Neural crest cell (in vitro differentiated cells): Measurements from ENCODE around the gene AKR7A2. TPM values are rescaled to one million over a fixed set of nuclear protein-coding genes. Genes with fewer than 3 reads are reported as not detected.
A peak's percentile ranks its signal among the peaks of the same experiment; 100 is the strongest.

Source experiments
- DNase-seq: peaks from one replicate; pipeline ENCODE4 v3.0.0; 2021; ENCODE audit warnings: low read depth, mixed read lengths, low spot score
- H3K27ac Mint-ChIP-seq: one replicate; pipeline ENCODE4 v1.8.0; 2021; ENCODE audit warnings: mild to moderate bottlenecking, mixed read lengths; ENCODE audit not compliant: unreplicated experiment
- H3K27me3 Mint-ChIP-seq: 2 replicates; pipeline ENCODE4 v1.8.0; 2021; ENCODE audit warnings: low read depth, mild to moderate bottlenecking, mixed read lengths
- H3K36me3 Mint-ChIP-seq: 2 replicates; pipeline ENCODE4 v1.8.0; 2021; ENCODE audit warnings: low read depth, mild to moderate bottlenecking, mixed read lengths
- H3K4me1 Mint-ChIP-seq: 2 replicates; pipeline ENCODE4 v1.8.0; 2021; ENCODE audit warnings: mixed read lengths
- H3K4me3 Mint-ChIP-seq: one replicate; pipeline ENCODE4 v1.8.0; 2021; ENCODE audit warnings: mild to moderate bottlenecking, mixed read lengths
- H3K9me3 Mint-ChIP-seq: 2 replicates; pipeline ENCODE4 v1.8.0; 2021; ENCODE audit warnings: mixed read lengths
- total RNA-seq: library from RNA; stranded (reverse); gene quantifications from 2 replicates; pipeline ENCODE4 v1.2.1, GENCODE V29; 2021
- TF ChIP-seq, protein P1 (sequence below): fragments of 200-600 bp; sonication (generic); conservative IDR thresholded peaks from 2 replicates; pipeline ENCODE4 v1.5.0; 2021; ENCODE audit warnings: antibody characterized with exemption, mild to moderate bottlenecking

Gene AKR7A2
- total RNA-seq, 1 donor from 2014 or later = 75.7 TPM

DNA sequence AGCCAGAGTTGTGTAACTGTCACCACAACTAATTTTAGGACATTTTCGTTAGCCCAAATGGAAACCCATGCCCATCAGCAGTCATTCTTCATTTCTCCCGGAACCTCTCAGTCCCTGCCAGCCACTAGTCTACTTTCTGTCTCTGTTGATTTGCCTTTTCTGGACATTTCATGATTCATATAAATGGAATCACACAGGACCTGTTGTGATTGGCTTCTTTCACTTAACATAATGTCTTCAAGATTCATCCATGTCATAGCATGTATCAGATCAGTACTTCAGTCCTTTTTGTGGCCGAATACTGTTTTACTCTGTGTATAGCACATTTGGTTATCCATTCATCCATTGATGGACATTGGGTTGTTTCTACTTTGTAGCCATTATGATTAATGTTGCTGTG is 7.3 kb upstream of the AKR7A2 start:
- H3K4me3 Mint-ChIP-seq = no peak overlapping the region
- H3K27me3 Mint-ChIP-seq = no peaks in the 10 kb centered on the region
- H3K27ac Mint-ChIP-seq = no peak overlapping the region
- no peaks in the 10 kb centered on the region for H3K9me3 Mint-ChIP-seq
- peaks cover 6% of the 10 kb centered on the region for H3K4me1 Mint-ChIP-seq
- H3K36me3 Mint-ChIP-seq = peaks cover 8% of the 10 kb centered on the region
- DNase-seq = no peak
- TF ChIP-seq, protein P1, sequence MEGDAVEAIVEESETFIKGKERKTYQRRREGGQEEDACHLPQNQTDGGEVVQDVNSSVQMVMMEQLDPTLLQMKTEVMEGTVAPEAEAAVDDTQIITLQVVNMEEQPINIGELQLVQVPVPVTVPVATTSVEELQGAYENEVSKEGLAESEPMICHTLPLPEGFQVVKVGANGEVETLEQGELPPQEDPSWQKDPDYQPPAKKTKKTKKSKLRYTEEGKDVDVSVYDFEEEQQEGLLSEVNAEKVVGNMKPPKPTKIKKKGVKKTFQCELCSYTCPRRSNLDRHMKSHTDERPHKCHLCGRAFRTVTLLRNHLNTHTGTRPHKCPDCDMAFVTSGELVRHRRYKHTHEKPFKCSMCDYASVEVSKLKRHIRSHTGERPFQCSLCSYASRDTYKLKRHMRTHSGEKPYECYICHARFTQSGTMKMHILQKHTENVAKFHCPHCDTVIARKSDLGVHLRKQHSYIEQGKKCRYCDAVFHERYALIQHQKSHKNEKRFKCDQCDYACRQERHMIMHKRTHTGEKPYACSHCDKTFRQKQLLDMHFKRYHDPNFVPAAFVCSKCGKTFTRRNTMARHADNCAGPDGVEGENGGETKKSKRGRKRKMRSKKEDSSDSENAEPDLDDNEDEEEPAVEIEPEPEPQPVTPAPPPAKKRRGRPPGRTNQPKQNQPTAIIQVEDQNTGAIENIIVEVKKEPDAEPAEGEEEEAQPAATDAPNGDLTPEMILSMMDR = no peak

GRCh38 chr1:19317126-19317910 is 5.4 kb upstream of the AKR7A2 start:
- Mint-ChIP-seq H3K27ac (no peak overlapping the region), H3K9me3 (no peaks in the 10 kb centered on the region), H3K27me3 (no peaks in the 10 kb centered on the region), H3K4me1 (peaks cover 17% of the 10 kb centered on the region), H3K4me3 (peak overlapping the region; percentile 72), H3K36me3 (peaks cover 7% of the 10 kb centered on the region)
- no peak for DNase-seq
- TF ChIP-seq, protein P1 = no peak

DNA sequence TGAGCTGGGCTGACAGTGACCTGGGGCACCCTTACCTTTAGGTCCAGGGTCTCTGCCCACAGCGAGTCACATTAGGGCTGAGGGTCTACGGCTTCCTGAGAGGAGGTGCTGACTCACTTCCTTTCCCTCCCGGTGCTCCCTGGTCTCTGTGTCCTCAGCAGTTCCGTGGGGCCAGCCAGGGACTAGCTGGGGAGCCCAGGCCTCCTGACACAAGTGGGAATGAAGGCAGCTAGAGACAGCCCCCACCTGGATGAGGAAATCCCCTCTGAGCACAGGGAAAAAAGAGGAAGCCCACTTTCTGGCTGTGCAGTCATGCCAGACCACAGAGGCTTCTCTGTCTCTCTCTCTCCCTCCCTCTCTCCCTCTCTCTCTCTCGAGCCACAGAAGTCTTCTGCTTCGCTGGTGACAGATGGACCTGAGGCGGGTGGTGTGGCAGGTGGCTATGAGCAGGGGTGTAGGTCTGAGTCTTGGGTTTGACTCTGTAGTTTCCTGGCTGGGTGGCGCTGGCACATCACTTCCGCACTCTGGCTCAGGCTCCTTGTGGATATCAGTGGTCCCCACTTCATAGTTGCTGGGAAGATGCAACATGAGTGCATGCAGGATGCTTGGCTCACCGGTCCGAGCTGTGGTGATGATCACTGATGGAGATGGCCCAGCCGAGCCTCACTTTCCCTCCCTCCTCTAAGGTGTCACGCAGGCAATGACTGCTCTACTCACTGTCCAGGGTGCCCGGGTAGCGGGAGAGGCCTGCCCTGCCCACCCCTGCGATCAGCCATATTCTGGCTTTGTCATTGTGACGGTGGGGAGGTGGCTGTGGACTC is 3.6 kb upstream of the AKR7A2 start:
- peaks cover 8% of the 10 kb centered on the region for H3K36me3 Mint-ChIP-seq
- H3K4me3 Mint-ChIP-seq = peak overlapping the region; percentile 72
- H3K27ac Mint-ChIP-seq = peak overlapping the region; percentile 35
- no peaks in the 10 kb centered on the region for H3K9me3 Mint-ChIP-seq
- DNase-seq = no peak
- TF ChIP-seq, protein P1 = no peak
- H3K27me3 Mint-ChIP-seq = no peaks in the 10 kb centered on the region
- peaks cover 24% of the 10 kb centered on the region for H3K4me1 Mint-ChIP-seq

- Mint-ChIP-seq H3K27me3 (no peaks in the 10 kb centered on the region), H3K27ac (no peak overlapping the region), H3K9me3 (no peaks in the 10 kb centered on the region), H3K36me3 (peaks cover 7% of the 10 kb centered on the region), H3K4me3 (peak overlapping the region; percentile 15), H3K4me1 (peaks cover 33% of the 10 kb centered on the region)
- TF ChIP-seq, protein P1 = no peak
- no peak for DNase-seq
These were observed 2.3 kb upstream of the AKR7A2 start for GRCh38 chr1:19313961-19314882.

DNA sequence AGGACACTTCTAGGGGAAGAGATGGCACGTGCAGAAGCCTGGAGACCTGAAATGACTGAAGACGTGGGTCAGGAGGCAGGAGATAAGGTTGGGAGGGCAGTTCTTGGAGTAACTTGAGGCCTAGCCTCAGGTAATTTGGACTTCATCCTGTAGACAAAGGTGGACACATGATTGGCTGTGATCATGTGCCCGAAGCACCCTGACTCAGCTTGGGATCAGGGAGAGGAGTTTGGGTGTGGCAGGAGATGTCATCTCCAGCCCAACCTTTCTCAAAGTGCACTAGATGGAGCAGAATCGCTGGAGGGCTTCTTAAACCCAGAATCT is 1.7 kb upstream of the AKR7A2 start:
- no peak for DNase-seq
- TF ChIP-seq, protein P1 = no peak
- no peak overlapping the region for H3K27ac Mint-ChIP-seq
- no peaks in the 10 kb centered on the region for H3K27me3 Mint-ChIP-seq
- peak overlapping the region; percentile 83 for H3K4me3 Mint-ChIP-seq
- peaks cover 3% of the 10 kb centered on the region for H3K36me3 Mint-ChIP-seq
- H3K4me1 Mint-ChIP-seq = peaks cover 40% of the 10 kb centered on the region
- H3K9me3 Mint-ChIP-seq = no peaks in the 10 kb centered on the region
